NCI-H226 (cell line): ENCODE measurements around the gene CELSR1.
A peak's percentile ranks its signal among the peaks of the same experiment; 100 is the strongest.

Experiments used
- DNase-seq: peaks from one replicate; pipeline ENCODE4 v3.0.0-alpha.2; 2015

The CELSR1 gene

GRCh38 chr22:46551996-46552395 is 14.6 kb upstream of the CELSR1 start:
- no peak for DNase-seq

- DNase-seq: no peak
These were observed 13.9 kb upstream of the CELSR1 start for GRCh38 chr22:46551321-46551720.

GRCh38 chr22:46549971-46550641 is 12.7 kb upstream of the CELSR1 start:
- no peak for DNase-seq

GRCh38 chr22:46549563-46549840 is 12.1 kb upstream of the CELSR1 start:
- DNase-seq: no peak

GRCh38 chr22:46547883-46548244 is 10.4 kb upstream of the CELSR1 start:
- peak; percentile 65 for DNase-seq

- DNase-seq: peak; percentile 88
These were observed 9.9 kb upstream of the CELSR1 start for GRCh38 chr22:46547179-46547882.

GRCh38 chr22:46546466-46547178 is 9.2 kb upstream of the CELSR1 start:
- peak; percentile 67 for DNase-seq

GRCh38 chr22:46545086-46545792 is 7.8 kb upstream of the CELSR1 start:
- no peak for DNase-seq

GRCh38 chr22:46542011-46542985 is 4.9 kb upstream of the CELSR1 start:
- DNase-seq: no peak

GRCh38 chr22:46541536-46541935 is 4.1 kb upstream of the CELSR1 start:
- no peak for DNase-seq

GRCh38 chr22:46540874-46541273 is 3.5 kb upstream of the CELSR1 start:
- DNase-seq: no peak

GRCh38 chr22:46539169-46539568 is 1.7 kb upstream of the CELSR1 start:
- no peak for DNase-seq

GRCh38 chr22:46538814-46539160 is 1.4 kb upstream of the CELSR1 start:
- DNase-seq: no peak

- DNase-seq: no peak
These were observed 760 bp upstream of the CELSR1 start for GRCh38 chr22:46537946-46538813.

GRCh38 chr22:46536537-46537224 is 739 bp downstream of the CELSR1 start:
- DNase-seq: no peak

- DNase-seq: no peak
These were observed 1.4 kb downstream of the CELSR1 start for GRCh38 chr22:46535876-46536536.

- DNase-seq: no peak
These were observed 2.4 kb downstream of the CELSR1 start for GRCh38 chr22:46534901-46535630.

- no peak for DNase-seq
These were observed 3.1 kb downstream of the CELSR1 start for GRCh38 chr22:46534177-46534776.
